ENCODE measurements around the gene SLC2A13.

- TF ChIP-seq POLR2A (IDR thresholded peaks at IDR 0.05), result no peak
- TF ChIP-seq POLR2AphosphoS5 (IDR thresholded peaks at IDR 0.05), result no peak
Observed at GRCh38 chr12:40054555-40055227, 51.2 kb downstream of the SLC2A13 start.
